ENCODE data around the gene MTR.

MTR gene

DNA sequence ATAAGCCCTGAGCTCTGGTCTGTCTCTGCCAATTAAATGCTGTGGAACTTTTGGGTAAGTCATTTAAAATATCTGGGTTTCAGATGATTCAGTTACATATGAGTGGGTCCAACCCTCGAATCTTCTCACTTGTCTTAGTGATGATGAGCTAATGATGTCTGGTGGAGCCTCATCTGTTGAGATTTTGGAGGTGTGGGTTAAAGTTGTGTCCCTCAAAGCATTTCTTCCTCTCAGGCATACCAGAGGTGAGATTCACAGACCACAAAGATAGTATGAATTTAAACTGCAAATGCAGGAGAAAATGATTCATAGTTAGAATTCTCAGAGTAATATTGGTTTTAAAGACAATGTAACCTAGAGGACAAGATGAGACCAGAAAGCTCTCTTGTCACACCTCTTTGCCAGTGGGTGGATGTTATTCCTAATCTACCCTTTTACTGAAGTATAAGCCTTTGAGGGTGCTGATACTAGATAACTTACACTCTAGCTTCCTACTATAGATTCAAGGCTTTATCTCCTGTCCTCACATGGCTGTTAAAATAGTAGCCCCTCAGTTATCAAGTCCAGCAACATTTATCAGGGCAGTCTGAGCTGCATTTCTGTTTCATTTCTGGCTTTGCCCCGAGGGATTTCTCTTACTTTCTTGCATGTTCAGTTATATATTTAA, 118.4 kb downstream of the MTR start:
- DNase-seq: no peak

DNA sequence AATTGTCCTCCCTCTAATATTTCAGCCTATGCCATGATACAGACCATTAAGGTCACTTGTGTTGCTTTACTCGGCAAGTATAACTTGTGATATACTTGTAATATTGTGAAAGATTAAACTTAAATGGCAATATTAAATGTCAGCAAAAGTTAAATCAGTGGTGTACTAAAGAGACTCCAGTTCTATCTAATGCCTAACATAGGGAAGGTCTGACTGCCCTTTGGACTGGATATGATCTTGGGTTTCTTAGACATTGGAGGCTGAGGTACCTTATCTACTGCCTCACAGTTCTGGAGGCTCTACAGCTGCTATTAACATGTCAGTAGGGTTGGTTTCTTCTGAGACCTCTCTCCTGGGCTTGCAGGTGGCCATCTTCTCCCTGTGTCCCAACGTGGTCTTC, 119.3 kb downstream of the MTR start:
- DNase-seq: no peak

DNA sequence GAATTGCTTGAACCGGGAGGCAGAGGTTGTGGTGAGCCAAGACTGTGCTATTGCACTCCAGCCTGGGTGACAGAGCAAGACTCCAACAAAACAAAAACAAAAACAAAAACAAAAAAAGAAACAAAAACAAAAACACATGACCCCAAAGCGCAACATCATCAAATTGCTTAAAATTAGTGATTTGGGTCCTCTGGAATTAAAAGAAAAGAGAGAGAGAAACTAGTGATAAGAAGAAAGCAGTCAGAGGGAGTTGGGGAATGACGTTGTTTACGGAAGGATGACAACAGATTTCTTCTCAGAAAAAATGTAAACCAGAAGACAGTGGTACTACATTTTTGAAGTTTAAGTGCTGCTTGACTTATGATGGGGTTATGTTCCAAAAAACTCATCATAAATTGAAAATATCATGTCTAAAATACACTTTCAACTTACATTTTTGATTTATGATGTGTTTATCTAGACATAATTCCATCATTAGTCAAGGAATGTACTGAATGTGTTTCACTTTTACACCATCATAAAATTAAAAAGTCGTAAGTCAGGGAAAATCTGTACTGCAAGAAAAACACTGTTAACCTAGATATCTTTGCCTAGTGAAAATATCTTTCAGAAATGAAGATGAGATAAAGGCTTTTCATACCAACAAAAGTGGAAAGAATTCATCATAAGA, 121.2 kb downstream of the MTR start:
- no peak for DNase-seq

DNA sequence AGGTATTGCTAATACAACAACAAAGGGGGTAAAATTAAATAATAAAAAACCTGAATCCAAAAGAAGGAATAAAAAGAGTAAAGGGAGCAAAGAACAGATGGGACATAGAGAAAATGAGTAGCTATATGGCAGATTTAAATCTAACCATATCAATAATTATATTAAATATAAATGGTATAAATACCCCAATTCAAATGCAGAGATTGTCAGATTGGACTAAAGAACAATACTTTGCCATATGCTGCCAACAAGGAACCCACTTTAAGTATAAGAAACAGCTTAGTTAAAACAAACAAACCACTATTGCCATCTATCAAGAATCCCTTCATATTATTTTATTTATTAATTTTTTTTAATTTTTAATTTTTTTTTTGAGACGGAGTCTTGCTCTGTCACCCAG, 122.4 kb downstream of the MTR start:
- DNase-seq: no peak

DNA sequence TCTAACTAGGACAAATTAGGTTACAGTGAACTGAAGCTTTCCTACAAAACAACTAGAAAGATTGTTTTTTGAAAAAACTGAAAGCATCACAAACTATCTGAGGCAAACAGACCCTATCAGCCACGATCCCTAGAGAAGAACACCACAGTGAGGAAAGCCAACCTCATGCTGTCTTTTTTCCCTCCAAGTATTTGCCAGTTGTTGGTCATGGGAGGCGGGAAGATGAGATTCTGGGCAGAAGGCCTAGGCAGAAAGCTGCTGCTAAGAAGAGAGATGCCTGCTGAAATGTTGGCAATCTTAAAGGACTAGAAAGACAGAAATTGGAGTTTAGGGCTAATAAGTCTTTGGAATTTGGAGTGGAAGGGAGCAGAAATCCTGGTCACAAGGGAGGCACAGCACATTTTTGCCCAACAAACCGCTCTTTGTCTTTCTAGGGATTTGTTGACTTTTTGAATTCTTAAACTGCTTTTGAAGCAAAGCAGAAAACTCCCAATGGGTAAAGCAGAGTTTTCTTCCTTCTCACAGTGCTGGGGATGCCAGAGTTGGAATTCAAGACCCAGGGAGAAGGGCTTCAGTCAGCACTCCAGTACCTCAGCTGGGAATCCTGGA, 125.3 kb downstream of the MTR start:
- no peak for DNase-seq

DNA sequence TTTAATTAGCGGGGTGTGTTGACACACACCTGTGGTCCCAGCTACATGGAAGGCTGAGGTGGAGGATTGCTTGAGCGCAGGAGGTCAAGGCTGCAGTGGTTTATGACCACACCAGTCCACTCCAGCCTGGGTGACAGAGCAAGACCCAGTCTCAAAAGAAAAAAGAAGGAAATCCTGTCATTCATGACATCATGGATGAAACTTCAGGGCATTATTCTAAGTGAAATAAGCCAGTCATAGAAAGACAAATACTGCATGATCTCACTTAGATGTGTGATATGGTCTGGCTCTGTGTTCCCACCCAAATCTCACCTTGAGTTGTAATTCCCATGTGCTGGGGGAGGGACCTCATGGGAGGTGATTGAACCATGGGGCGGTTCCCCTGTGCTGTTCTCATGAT, 126.5 kb downstream of the MTR start:
- no peak for DNase-seq

DNA sequence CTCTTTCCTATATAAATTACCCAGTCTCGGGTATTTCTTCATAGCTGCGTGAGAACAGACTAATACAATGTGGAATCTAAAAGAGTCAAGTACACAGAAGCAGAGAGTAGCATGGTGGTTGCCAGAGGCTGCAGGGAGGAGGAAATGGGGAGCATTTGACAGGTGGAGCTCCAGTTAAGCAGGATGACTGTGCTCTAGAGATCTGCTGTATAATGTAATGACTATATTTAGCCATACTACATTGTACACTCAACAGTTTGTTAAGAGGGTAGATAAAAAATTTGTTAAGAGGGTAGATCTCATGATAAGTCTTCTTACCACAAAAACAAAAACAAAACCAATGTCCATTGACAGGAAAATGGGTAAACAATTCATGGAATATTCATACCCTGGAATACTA, 127.1 kb downstream of the MTR start:
- DNase-seq: no peak

DNA sequence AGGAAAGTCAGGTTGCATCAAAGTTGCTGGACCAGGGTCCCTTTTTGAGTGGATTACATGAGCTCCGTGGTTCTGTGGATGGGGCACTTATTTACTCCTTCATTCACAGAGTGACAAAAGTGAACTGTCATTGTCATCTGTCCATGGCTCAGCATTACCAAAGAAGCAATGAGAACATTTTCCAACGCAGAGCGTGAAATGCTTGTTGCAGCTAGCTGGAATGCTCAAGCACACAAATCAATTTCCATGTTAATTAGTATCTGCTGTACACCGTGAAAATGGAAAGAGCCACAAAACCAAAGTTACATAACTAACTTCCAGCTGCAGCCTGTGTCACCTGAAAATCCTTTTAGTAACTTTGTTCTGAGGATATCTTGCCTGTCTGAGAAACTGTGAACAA, 130.3 kb downstream of the MTR start:
- DNase-seq: no peak

DNA sequence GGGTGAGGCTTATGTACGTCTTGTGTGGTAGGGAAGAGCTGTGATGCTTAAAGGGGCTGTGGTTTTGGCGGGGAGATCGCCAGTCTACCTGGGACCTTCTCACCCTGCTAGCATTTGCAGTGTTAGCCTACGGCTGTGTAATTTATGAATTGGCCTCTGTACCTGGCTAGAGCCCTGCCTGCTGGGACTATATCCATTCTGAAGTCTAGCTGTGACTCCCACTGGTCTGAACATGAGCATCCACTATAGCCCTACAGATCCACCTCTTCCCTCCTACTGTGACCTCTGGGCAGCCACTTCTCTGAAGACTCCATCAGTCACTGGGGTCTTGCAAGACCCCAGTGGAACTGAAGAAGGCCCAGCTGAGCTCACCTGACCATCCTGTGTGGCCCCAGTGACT, 135.4 kb downstream of the MTR start:
- DNase-seq: no peak

DNA sequence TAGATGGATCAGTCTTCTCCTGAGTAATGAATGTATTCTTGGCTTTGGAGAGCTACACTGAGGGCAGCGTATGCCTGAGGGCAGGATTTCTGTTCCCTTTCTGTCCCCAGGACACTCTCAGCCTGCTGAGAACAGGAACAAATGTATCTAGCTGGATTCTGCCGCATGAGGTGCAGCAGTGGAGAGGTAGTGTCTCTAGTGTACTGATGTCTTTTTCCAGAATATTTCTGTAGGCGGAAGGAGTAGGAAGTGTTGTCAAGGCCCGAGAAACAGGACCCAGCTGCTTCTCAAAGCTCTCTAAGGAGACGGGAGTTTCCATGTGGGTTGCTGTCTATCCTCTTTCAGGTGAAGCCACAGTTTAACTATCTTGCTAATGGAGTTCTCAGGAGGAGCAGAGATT, 143.7 kb downstream of the MTR start:
- no peak for DNase-seq

DNA sequence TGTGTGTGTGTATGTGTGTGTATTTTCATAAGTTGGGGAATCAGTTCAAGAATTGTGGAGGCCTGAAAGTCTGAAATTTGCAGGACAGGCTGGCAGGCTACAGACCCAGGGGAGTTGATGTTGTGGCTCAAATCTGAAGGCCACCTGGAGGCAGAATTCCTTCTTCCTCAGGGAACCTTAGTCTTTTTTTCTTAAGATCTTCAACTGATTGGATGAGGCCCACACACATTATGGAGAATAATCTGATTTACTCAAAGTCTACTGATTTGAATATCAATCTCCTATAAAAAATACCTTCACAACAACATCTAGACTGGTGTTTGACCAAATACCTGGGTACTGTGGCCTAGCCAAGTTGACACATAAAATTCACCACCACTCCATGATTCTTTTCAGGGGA, 147.3 kb downstream of the MTR start:
- DNase-seq: no peak

DNA sequence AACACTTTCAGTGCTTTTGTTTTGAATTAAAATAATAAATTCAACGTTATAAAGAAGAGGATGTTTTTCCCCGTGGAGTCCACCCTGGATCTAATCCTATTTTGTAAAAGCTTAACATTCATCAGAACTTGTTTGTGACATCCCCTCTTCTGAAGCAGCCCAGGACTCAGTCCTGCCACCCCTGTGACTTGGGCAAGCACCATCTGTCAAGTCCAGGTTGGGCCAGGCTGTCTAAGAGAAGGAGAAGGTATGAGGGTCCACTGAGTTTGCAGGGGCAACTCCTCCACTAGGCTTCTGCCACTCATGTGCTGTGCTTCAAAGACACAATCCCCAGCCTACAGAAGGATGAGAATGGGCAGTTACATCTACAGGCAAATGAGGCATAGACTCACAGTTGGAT, 149.5 kb downstream of the MTR start:
- DNase-seq: no peak

DNA sequence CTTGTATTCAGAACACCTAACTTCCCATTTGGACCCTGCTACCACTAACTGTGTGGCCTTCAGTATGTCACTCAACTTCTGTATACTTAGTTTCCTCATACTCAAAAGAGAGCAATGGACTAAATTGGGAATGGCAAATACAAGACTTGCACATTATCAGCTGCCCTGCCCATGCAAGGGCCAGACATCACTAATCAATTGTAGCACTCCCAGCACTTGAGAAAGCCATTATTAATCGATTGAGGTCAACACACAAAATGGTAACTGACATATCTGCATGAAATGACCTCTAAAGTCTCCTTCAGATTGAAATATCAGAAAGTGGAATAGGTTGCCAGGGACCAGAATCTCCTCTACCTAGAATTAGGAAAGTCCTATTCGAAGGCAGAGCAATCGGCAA, 149.9 kb downstream of the MTR start:
- no peak for DNase-seq

DNA sequence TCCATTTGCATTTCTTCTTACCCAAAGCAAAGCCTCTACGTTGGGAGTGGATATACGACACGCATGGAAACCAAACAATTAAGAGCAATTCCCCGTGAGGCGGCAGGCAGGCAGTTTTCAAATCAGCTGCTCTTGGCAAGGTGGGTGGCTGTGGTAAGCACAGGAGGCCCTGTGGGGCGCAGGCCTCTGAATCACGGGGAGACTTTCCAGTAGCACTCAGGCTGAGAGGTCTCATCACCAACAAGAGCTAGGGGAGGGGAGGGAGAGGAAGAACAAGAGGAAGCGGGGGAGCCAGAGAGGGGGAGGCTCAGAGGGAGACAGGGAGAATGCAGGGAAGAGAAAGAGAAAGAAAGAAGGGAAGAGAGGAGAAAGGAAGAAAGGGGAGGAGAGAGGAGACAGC, 152.7 kb downstream of the MTR start:
- no peak for DNase-seq

DNA sequence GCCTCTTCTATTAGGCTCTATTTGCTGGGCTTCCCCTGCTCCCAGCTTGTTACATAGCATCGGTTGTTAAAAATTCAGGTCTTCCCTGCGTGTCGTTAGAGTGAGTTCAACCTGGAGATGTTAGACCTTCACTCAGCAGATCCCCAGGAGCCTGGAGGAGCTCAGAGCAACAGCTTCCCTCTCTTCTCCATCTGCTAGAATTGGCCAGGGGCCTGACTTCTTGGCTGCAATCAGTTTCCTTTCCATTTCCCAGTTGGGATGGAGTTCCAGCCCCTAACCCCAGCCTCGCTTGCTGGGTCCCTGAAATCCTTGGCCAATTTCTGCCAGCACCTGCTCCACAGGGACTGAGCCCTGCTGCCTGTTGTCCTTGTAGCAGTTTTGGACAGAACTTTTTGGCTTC, 153.3 kb downstream of the MTR start:
- no peak for DNase-seq

DNA sequence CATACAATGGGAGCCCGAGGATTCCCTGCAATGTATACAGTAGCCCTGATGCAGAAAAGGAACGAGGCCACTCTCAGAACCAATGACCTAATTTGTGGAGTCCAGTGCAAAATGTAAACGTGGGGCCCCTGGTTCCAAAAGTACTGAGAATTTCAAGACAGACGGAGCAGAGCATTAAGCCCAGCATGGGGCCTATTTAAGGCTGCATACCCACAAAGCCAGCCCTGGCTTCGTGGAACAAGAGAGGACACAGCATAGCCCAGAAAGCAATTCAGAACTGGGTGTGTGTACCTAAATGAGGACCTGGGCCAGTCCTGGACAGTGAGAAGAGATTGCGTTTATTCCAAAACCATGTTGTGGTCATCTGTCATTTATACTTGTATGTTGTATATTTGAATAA, 153.9 kb downstream of the MTR start:
- no peak for DNase-seq

DNA sequence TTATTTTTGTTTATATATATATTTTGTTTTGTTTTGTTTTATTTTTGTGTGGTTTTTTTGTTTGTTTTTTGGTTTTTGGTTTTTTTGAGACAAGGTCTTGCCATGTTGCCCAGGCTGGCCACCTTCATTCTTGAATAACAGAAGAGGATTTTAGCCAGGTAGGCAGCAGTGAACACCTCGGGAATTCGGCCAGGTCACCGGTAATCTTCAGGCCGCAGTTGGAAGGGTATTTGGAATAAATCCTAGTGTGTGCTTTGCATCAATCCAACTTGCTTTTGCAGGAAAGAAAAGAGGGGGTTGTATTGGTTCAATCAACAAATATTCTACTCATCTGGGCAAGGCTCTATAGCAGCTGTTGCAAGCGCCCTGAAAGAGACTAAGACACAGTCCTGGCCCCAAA, 155.3 kb downstream of the MTR start:
- no peak for DNase-seq

DNA sequence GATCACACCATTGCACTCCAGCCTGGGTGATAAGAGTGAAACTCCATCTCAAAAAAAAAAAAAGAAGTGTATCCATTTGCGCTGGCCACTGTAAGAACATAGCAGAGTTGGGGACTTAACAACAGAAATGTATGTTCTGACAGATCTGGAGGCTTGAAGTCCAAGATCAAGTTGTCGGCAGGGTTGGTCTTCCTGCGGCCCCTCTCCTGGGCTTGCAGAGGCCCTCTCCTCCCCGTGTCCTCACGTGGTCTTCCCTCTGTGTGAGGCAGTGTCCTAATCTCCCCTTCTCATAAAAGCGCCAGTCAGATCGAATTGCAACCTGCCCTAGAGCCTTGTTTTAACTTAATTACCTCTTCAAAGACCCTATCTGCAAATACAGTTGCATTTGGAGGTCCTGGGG, 156.6 kb downstream of the MTR start:
- no peak for DNase-seq

DNA sequence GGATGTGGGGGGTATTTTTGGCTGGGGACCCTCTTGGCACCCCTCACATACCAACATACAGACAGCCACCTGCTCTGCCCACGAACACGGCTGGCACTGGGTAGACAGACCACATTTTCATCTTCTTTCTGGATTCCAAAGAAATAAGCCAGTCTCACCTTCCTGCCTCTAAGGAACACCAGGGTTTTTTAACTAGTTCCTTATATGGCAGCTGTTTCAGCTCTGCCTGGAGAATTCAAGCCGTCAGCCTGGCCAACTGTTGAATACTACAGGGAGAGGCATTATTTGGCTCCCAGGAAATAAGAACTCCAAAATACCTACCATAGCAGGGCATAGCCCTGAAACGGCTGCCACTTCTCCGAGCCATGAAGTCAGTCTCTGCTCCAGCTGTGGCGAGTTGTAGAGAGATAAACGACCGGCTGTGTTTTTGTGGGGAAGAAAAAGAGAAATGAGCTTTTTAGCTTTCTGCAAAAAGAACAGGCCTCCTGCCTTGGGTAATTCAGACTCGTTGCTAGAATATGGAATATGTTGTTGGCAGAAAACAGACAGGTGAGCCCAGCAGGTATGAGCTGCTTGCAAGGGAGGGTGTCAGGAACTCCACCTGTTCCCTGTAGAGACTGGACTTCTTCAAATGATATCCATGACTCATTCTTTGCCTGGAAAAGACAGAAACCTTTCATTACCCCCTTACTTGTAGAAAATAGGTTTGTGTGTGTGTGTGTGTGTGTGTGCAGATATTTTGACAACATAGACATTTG, 157.3 kb downstream of the MTR start:
- DNase-seq: no peak

DNA sequence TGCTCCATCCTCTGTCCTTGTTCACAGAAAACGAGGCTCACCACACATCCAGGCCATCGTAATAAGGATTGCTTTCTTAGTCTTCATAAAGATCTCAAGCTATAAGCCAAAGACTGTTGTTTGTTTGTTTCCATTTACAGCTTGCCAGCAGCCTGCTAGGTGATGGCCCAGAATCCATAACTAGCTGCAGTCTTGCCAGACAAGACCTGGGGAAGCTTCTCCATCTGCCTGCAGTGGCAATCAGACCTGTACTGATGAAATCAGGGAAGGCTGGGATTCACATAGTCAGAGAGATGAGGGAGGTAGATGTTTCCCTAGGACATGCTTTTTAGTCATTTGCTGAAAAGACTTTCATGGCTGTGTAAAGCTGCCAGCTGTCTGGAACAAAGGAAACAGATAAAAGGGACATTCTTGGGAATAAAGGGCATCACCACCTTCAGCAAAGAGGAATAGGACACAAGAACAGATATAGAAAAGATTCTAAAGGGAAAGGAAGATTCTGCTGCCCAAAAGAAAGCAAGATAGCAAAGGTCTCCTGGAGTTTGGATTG, 158.1 kb downstream of the MTR start:
- no peak for DNase-seq
